WTC11 (cell line): ENCODE measurements around the gene PDSS2. TPM values are rescaled to one million over a fixed set of nuclear protein-coding genes. Genes with fewer than 3 reads are reported as not detected.

ENCODE experiments used
- ATAC-seq: fragments of 200-7000 bp; cut with Tn5 transposase; 2 replicates; pipeline ENCODE4 v1.10.0; 2021; ENCODE audit warnings: mild to moderate bottlenecking, moderate library complexity
- CTCF ChIA-PET: fragments of 300-600 bp; sonication (Branson Sonifier 250); formaldehyde crosslinking; loops from one replicate; lab custom pipeline; 2021; ENCODE audit warnings: antibody characterized with exemption; lab: Charles Lee
- POLR2A ChIA-PET: fragments of 350-600 bp; sonication (Branson Sonifier 250); formaldehyde crosslinking; loops from one replicate; lab custom pipeline; 2021; ENCODE audit warnings: antibody characterized with exemption; lab: Charles Lee
- DNase-seq: peaks from one replicate; pipeline ENCODE4 v3.0.0; 2021; ENCODE audit warnings: low spot score
- H3K27ac Mint-ChIP-seq: 2 replicates; pipeline ENCODE4 v1.8.0; 2021; ENCODE audit warnings: mixed read lengths
- H3K27me3 Mint-ChIP-seq: 2 replicates; pipeline ENCODE4 v1.8.0; 2021; ENCODE audit warnings: low read depth, mild to moderate bottlenecking, moderate library complexity, mixed read lengths
- H3K36me3 Mint-ChIP-seq: 2 replicates; pipeline ENCODE4 v1.8.0; 2021; ENCODE audit warnings: mixed read lengths
- H3K4me1 Mint-ChIP-seq: 2 replicates; pipeline ENCODE4 v1.8.0; 2022; ENCODE audit warnings: mixed read lengths
- H3K4me3 Mint-ChIP-seq: 2 replicates; pipeline ENCODE4 v1.8.0; 2021; ENCODE audit warnings: mild to moderate bottlenecking, moderate library complexity, mixed read lengths
- H3K9me3 Mint-ChIP-seq: 2 replicates; pipeline ENCODE4 v1.8.0; 2021; ENCODE audit warnings: mixed read lengths
- AR ChIP-seq: fragments of 250-450 bp; sonication (Bioruptor Pico); IDR thresholded peaks from 2 replicates; pipeline ENCODE4 v1.9.0; 2021; ENCODE audit warnings: mild to moderate bottlenecking
- ATF3 ChIP-seq: sonication (generic); formaldehyde crosslinking; conservative IDR thresholded peaks from 2 replicates; pipeline ENCODE4 v1.8.1; 2022; ENCODE audit warnings: mild to moderate bottlenecking, missing genetic modification reagents
- CREB1 ChIP-seq: sonication (generic); formaldehyde crosslinking; IDR thresholded peaks from 2 replicates; pipeline ENCODE4 v1.8.0; 2023; ENCODE audit warnings: mild to moderate bottlenecking, missing genetic modification reagents
- E2F4 ChIP-seq: sonication (generic); formaldehyde crosslinking; IDR thresholded peaks from 2 replicates; pipeline ENCODE4 v1.8.1; 2022; ENCODE audit warnings: low read depth, mild to moderate bottlenecking, moderate library complexity, missing genetic modification reagents, borderline replicate concordance
- E2F5 ChIP-seq: sonication (generic); formaldehyde crosslinking; IDR thresholded peaks from 2 replicates; pipeline ENCODE4 v1.8.1; 2022; ENCODE audit warnings: mild to moderate bottlenecking, moderate library complexity, missing genetic modification reagents
- ETV6 ChIP-seq: sonication (generic); formaldehyde crosslinking; IDR thresholded peaks from 2 replicates; pipeline ENCODE4 v1.8.1; 2022; ENCODE audit warnings: mild to moderate bottlenecking, missing genetic modification reagents
- FOXK1 ChIP-seq: sonication (generic); formaldehyde crosslinking; IDR thresholded peaks from 2 replicates; pipeline ENCODE4 v1.8.0; 2022; ENCODE audit warnings: mild to moderate bottlenecking, moderate library complexity, missing genetic modification reagents
- IRF2 ChIP-seq: sonication (generic); formaldehyde crosslinking; IDR thresholded peaks from 2 replicates; pipeline ENCODE4 v1.8.0; 2022; ENCODE audit warnings: low read depth, missing genetic modification reagents, borderline replicate concordance
- MYBL2 ChIP-seq: sonication (generic); formaldehyde crosslinking; IDR thresholded peaks from 2 replicates; pipeline ENCODE4 v1.8.1; 2023; ENCODE audit warnings: mild to moderate bottlenecking, moderate library complexity, missing genetic modification reagents
- NFATC4 ChIP-seq: fragments of 250-450 bp; sonication (Bioruptor Pico); IDR thresholded peaks from 2 replicates; pipeline ENCODE4 v1.9.0; 2021; ENCODE audit warnings: mild to moderate bottlenecking
- NFE2L1 ChIP-seq: sonication (generic); formaldehyde crosslinking; IDR thresholded peaks from 2 replicates; pipeline ENCODE4 v1.8.1; 2023; ENCODE audit warnings: missing genetic modification reagents
- NFYB ChIP-seq: sonication (generic); formaldehyde crosslinking; conservative IDR thresholded peaks from 2 replicates; pipeline ENCODE4 v1.8.0; 2022; ENCODE audit warnings: low read depth, missing genetic modification reagents
- RORB ChIP-seq: fragments of 250-450 bp; sonication (Bioruptor Pico); IDR thresholded peaks from 2 replicates; pipeline ENCODE4 v1.9.0; 2021; ENCODE audit warnings: mild to moderate bottlenecking
- SMAD3 ChIP-seq: sonication (generic); formaldehyde crosslinking; IDR thresholded peaks from 2 replicates; pipeline ENCODE4 v1.8.0; 2022; ENCODE audit warnings: missing genetic modification reagents, mild to moderate bottlenecking, borderline replicate concordance
- TEAD1 ChIP-seq: sonication (generic); formaldehyde crosslinking; IDR thresholded peaks from 2 replicates; pipeline ENCODE4 v1.8.0; 2022; ENCODE audit warnings: mild to moderate bottlenecking, missing genetic modification reagents
- TP53 ChIP-seq: sonication (generic); formaldehyde crosslinking; IDR thresholded peaks from 2 replicates; pipeline ENCODE4 v1.8.1; 2023; ENCODE audit warnings: mild to moderate bottlenecking, missing genetic modification reagents
- ZNF263 ChIP-seq: sonication (generic); formaldehyde crosslinking; IDR thresholded peaks from 2 replicates; pipeline ENCODE4 v1.8.1; 2022; ENCODE audit warnings: low read depth, mild to moderate bottlenecking, moderate library complexity, missing genetic modification reagents
- ZNF396 ChIP-seq: fragments of 250-450 bp; sonication (Bioruptor Pico); IDR thresholded peaks from 2 replicates; pipeline ENCODE4 v1.8.0; 2021; ENCODE audit warnings: mild to moderate bottlenecking, moderate library complexity, borderline replicate concordance
- ZNF532 ChIP-seq: fragments of 250-450 bp; sonication (Bioruptor Pico); IDR thresholded peaks from 2 replicates; pipeline ENCODE4 v1.9.0; 2021; ENCODE audit warnings: mild to moderate bottlenecking, borderline replicate concordance
- ZNF671 ChIP-seq: fragments of 250-450 bp; sonication (Bioruptor Pico); IDR thresholded peaks from 2 replicates; pipeline ENCODE4 v1.8.0; 2021; ENCODE audit warnings: mild to moderate bottlenecking
- total RNA-seq: library from RNA; stranded (reverse); gene quantifications from 3 replicates; pipeline ENCODE4 v1.2.3, GENCODE V29; 2021

Gene PDSS2
- total RNA-seq, 1 experiment from 2014 or later, result 18.3 TPM

- peaks cover 5% of the 10 kb centered on the region; the same call in 1 of the 2 replicates for H3K9me3 Mint-ChIP-seq
- ChIA-PET POLR2A (no interaction called here), CTCF (interaction anchor here (1.2 kb wide), 1 partner anchor 187 kb away, joined by 3 read pairs; no protein-coding TSS in a partner anchor)
- peak overlapping the region; percentile 11; the same call in 1 of the 2 replicates for H3K27ac Mint-ChIP-seq
- ATAC-seq (no peak), DNase-seq (no peak)
- no peaks in the 10 kb centered on the region for H3K27me3 Mint-ChIP-seq
- H3K4me3 Mint-ChIP-seq, result no peak overlapping the region
- H3K4me1 Mint-ChIP-seq, result peaks cover 30% of the 10 kb centered on the region
- H3K36me3 Mint-ChIP-seq, result no peaks in the 10 kb centered on the region
- TF ChIP-seq IRF2 (CRISPR knock-in tag) (no peak), TP53 (CRISPR knock-in tag) (no peak), ZNF263 (no peak), NFE2L1 (no peak), RORB (CRISPR knock-in tag) (no peak), ZNF671 (CRISPR knock-in tag) (no peak), AR (CRISPR knock-in tag) (no peak), ZNF532 (CRISPR knock-in tag) (no peak), E2F4 (CRISPR knock-in tag) (no peak), TEAD1 (CRISPR knock-in tag) (no peak), SMAD3 (CRISPR knock-in tag) (no peak), ATF3 (no peak), ZNF396 (CRISPR knock-in tag) (no peak)
Observed at GRCh38 chr6:107504270-107505026, 45.1 kb upstream of the PDSS2 start.

- Mint-ChIP-seq H3K27ac (no peak overlapping the region), H3K4me1 (peaks cover 26% of the 10 kb centered on the region), H3K9me3 (peaks cover 2% of the 10 kb centered on the region; the same call in 1 of the 2 replicates), H3K36me3 (no peaks in the 10 kb centered on the region), H3K27me3 (no peaks in the 10 kb centered on the region), H3K4me3 (no peak overlapping the region)
- CTCF ChIA-PET, result no interaction called here
- POLR2A ChIA-PET, result no interaction called here
- ATAC-seq (no peak), DNase-seq (no peak)
- no peak for TF ChIP-seq CREB1 (CRISPR knock-in tag)
- TF ChIP-seq E2F5 (CRISPR knock-in tag), result no peak
- no peak for TF ChIP-seq FOXK1
- TF ChIP-seq ETV6, result no peak
- no peak for TF ChIP-seq MYBL2 (CRISPR knock-in tag)
- TF ChIP-seq NFATC4 (CRISPR knock-in tag), result no peak
- no peak for TF ChIP-seq SMAD3 (CRISPR knock-in tag)
- no peak for TF ChIP-seq NFYB
Observed at GRCh38 chr6:107496892-107497684, 37.7 kb upstream of the PDSS2 start.
